AG09319 (cell line): ENCODE results near the gene EIF5.

ENCODE experiments used
- DNase-seq: peaks from one replicate; pipeline ENCODE4 v3.0.0-alpha.2; 2010; ENCODE audit warnings: low read depth; ENCODE audit errors: extremely low read depth
- TF ChIP-seq, protein P1 (sequence below): IDR thresholded peaks from 2 replicates; pipeline ENCODE4 v1.5.1; 2011; ENCODE audit warnings: low read depth, mild to moderate bottlenecking, inconsistent platforms, low read length, moderate library complexity

Gene EIF5

GRCh38 chr14:103311171-103311997 lies 22.7 kb upstream of the EIF5 start:
- DNase-seq, result no peak
- TF ChIP-seq, protein P1, sequence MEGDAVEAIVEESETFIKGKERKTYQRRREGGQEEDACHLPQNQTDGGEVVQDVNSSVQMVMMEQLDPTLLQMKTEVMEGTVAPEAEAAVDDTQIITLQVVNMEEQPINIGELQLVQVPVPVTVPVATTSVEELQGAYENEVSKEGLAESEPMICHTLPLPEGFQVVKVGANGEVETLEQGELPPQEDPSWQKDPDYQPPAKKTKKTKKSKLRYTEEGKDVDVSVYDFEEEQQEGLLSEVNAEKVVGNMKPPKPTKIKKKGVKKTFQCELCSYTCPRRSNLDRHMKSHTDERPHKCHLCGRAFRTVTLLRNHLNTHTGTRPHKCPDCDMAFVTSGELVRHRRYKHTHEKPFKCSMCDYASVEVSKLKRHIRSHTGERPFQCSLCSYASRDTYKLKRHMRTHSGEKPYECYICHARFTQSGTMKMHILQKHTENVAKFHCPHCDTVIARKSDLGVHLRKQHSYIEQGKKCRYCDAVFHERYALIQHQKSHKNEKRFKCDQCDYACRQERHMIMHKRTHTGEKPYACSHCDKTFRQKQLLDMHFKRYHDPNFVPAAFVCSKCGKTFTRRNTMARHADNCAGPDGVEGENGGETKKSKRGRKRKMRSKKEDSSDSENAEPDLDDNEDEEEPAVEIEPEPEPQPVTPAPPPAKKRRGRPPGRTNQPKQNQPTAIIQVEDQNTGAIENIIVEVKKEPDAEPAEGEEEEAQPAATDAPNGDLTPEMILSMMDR, result no peak

DNA sequence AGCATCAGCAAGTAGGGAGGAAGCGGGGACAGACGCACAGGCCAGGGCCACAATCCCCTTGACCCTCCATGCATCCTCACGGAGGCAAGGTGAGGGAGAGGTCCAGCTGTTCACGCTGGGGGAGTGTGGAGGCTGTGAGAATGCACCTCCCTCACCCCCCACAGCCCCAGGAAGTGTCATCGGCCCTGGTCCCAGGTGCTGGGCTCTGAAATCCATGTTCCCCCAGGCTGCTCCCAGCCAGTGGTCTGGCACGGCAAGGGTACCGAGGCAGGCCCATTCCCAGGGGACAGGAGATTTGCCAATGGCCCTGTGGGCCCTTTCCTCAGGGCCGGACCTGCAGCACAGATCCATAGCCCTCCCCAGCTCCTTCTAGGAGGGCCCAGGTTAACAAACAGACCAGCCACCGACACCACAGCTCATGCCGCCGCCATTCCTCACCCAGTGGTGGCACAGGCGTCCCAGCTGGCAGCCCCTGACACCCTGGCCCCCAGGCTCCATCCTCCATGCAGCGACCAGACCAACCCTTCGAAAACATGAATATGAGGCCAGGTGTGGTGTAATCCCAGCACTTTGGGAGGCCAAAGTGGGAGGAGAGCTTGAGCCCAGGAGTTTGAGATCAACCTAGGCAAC lies 21.9 kb upstream of the EIF5 start:
- DNase-seq, result no peak
- TF ChIP-seq, protein P1, result no peak

GRCh38 chr14:103313704-103314103 lies 20.3 kb upstream of the EIF5 start:
- TF ChIP-seq, protein P1, result no peak
- no peak for DNase-seq

DNA sequence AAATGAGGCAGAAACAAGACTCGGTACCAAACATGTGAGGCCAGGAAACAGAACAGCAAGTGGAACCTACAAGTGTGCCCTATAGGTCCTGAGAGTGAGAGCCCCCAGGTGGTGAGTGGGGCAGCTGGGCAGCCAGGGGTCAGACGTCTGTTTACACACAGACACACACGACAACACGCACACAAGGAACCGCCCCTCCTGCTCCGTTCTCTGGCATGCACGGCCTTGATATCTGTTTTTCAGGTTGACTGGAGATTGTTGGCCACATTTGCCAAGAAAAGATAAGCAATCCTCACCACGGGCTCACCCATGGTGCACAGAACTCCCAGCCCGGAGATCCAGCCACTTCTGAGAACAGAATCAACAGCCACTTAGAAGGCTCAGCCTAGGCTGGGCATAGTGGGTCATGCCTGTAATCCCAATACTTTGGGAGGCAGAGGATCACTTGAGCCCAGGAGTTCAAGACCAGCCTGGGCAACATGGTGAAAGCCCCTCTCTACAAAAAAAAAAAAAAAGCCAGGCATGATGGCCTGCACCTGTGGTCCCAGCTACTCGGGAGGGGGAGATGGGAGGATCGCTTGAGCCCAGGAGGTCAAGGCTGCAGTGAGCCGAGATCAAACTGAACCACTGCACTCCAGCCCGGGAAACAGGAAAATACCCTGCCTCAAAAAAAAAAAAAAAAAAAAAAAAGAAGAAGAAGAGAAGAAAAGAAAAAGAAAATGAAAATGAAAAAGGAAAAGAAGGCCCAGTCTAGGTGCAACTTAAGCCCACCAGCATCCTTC lies 19.4 kb upstream of the EIF5 start:
- no peak for DNase-seq
- TF ChIP-seq, protein P1, result no peak

DNA sequence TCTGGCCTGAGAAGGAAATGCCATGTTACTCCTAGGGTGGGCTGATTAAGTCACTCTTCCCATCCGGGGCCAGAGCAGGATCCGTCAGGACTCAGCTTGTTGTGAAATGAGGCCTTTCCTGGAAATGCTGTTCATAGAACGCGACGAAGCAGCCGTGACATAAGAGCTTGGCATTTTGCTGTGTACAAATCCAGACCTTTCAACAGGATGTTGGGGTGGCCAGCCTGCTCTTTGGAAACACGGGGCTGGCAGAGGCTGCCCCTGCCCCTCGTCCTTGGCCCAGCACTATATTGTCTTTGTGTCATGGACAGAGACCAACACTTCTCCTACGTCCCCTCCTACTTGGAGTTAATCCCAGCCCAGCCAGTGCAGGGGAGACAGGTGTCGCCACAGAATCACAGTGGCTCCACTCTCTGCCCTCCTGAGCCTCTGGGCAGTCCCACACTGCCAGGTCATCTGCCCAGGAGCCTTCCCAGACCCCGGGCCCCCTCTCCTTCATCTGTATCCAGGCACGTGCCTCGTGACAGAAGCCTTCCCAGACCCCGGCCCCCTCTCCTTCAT lies 18.6 kb upstream of the EIF5 start:
- TF ChIP-seq, protein P1, result no peak
- DNase-seq, result no peak

GRCh38 chr14:103315941-103316340 lies 18.1 kb upstream of the EIF5 start:
- TF ChIP-seq, protein P1, result no peak

More at GRCh38 chr14:103315941-103316340, 18.1 kb upstream of the EIF5 start:
- DNase-seq, result no peak
